Amniotic stem cell (primary cell): ENCODE results near the gene NMRK2.
"Not testable (repeated sequence)": the region's sequence is repeated elsewhere in the genome, so short reads cannot be mapped to it uniquely, and the experiment has no call there.

ENCODE experiments used
- DNase-seq: peaks from one replicate; lab custom pipeline; 2025; lab: John Stamatoyannopoulos, UW

NMRK2 gene, protein sequence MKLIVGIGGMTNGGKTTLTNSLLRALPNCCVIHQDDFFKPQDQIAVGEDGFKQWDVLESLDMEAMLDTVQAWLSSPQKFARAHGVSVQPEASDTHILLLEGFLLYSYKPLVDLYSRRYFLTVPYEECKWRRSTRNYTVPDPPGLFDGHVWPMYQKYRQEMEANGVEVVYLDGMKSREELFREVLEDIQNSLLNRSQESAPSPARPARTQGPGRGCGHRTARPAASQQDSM

DNA sequence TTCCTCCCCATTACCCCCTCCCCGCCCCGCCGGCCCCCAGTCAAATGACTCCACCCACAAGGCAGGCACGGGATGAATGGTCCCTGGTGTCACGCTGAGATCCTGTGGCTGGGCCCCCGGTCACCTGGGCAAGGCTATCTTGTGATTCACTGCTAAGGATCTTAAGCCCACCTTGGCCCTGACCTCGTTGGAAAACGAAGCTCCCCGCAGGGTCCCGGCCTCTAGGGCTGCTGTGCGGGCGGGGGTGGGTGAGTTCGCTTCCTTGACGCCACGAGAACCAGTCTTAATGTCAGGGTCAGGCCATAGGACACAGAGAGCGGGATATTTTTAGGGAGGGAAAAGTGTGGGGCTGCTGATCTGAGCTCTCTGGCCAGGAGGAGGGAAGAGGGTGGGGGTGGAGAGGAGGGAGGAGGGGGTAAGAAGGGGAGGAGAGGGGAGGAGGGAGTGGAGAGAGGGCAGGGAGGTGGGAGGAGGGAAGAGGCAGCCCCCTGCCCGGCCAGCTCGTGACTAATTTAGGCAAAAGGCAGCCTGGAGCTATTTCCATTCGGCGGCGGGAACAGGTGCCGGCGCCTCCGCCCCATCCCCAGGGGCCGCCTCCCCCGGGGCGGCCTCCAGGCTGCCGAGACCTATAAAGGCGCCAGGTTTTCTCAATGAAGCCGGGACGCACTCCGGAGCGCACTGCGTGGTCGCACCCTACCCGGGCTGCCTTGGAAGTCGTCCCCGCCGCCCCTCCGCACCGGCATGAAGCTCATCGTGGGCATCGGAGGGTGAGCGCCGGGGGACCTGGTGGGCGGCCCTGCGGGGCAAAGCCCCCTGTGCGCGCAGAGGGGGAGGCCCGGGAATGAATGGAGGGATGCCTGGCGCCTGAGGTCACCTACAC is at the start of gene NMRK2:
NMRK2 (plus strand) TSS at position 139 of the 880 bp plus-strand sequence; CDS start at position 742, 603 bp downstream.
- DNase-seq = no peak

DNA sequence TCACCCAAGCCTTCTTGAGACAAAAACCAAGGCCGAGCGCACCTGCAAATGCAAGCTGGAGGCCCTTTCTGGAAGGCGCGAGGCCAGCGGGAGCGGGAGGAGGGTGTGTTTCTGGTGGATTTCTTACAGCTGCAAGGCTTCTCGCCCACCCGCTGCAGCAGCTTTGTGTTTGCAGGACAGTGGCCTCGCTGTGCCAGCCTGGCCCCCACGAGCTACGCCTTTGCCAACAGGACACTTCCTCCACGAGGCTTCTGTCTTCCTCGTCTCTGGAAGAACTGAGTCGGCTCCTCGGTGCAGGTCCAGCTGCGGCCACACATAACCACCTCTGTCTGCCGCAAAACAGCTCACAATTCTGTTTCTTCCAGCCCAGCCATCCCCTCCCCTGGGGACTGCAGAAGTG is 42.3 kb upstream of the NMRK2 start:
- DNase-seq = no peak

DNA sequence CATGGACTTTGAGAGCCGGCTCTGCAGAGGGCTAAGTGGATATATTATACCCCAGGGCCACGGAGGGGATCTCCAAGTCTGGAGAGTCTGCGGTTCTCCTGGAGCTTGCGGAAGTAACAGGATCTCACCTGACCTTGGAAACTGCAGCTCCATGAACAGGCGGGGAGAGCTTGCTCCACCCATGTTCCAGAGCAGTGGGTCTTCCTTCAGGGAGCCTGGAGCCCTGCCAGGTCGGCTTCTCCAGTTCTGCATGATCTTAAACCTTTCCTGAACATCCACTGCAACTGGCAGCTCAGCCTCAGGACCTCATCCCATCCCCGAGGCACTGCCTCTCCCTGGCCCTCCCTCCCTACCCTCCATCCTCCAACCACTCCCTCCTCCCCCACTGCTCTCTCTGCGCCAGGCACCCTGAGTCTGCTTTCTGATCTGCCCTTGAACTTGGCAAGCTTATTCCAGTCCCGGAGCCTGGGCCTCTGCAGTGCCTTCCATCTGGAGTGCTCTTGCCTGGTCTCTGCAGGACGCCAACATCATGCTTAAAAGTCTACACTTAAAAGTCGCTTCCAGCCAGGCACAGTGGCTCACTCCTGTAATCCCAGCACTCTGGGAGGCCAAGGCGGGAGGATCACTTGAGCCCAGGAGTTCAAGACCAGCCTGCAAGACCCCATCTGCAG is 39.2 kb upstream of the NMRK2 start:
- no peak for DNase-seq

DNA sequence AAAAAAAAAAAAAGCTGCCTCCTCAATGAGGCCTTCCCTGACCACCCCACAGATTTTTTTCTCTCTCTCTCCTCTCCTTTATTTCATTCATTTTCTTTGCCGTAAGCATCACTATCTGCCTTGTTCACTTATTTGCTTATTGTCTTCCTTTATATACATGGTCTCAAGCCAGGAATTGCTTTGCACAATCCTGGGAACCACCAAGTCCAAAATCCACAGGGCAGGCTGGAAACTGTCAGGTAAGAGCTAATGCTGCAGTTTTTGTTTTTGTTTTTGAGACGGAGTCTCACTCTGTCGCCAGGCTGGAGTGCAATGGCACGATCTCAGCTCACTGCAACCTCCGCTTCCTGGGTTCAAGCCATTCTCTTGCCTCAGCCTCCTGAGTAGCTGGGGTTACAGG is 37.9 kb upstream of the NMRK2 start:
- not testable (repeated sequence) for DNase-seq

DNA sequence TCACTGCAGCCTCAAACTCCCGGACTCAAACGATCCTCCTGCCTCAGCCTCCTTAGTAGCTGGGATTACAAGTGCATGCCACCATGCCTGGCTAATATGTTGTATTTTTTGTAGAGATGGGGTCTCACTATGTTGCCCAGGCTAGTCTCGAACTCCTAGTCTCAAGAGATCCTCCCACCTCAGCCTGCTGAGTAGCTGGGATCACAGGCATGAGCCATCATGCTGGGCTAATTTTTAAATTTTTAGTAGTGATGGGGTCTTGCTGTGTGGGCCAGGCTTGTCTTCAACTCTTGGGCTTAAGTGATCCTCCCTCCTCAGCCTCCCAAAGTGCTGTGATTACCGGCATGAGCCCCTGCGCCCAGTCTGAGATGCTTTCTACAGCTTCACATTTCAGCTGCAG is 37.1 kb upstream of the NMRK2 start:
- no peak for DNase-seq

DNA sequence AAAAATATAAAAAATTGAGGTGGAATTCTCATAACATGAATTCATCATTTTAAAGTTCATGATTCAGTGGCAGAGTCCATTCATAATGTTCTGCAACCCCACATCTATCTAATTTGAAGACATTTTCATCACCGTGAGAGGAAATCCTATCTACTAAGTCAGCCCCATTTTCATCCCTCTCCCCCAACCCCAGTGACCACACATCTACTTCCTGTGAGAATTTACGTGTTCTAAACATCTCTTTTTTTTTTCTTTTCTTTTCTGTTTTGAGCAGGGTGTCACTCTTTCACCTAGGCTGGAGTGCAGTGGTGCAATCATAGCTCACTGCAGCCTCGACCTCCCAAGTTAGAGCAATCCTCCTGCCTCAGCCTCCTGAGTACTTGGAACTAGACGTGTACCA is 34.9 kb upstream of the NMRK2 start:
- DNase-seq = no peak

DNA sequence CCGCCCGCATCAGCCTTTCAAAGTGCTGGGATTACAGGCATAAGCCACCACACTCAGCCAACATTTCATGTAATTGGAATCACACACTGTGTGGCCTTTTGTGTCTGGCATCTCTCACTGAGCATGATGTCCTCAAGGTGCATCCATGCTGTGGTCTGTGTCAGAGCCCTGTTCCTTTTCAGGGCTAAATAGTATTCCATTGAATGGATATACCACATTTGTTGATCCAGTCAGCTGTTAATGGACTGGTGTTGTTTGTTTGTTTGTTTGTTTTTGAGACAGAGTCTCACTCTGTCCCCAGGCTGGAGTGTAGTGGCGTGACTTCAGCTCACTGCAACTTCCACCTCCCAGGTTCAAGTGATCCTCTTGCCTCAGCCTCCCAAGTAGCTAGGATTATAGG is 34.4 kb upstream of the NMRK2 start:
- DNase-seq = no peak

DNA sequence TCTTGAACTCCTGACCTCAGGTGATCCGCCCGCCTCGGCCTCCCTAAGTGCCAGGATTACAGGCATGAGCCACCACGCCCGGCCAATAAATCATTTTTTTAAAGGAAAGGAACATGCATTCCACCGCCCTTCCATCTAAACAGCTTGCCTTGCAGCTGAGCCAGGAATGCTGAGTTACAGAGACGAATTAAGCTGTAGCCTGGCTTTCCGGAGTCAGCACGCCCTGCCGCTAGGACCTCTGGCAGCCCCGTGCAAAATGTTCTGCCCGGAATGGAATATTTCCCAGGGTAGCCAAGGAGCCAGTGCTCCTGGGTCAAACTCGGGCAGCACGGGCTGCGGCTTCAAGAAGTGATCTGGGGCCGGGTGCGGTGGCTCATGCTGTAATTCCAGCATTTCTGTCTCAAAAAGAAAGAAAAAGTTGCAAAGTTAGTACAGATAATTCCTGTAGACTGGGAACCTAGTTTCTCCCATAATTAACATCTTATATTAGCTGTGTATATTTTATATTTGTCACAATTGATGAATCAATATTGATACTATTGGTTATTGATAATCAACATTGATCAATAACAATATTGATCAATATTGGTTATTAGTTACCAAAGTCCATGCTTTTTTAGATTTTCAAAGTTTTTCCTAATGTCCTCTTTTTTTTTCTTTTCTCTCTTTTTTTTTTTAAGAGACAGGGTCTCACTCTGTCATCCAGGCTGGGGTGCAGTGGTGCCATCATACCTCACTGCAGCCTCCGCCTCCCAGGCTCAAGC is 33.2 kb upstream of the NMRK2 start:
- DNase-seq = no peak

DNA sequence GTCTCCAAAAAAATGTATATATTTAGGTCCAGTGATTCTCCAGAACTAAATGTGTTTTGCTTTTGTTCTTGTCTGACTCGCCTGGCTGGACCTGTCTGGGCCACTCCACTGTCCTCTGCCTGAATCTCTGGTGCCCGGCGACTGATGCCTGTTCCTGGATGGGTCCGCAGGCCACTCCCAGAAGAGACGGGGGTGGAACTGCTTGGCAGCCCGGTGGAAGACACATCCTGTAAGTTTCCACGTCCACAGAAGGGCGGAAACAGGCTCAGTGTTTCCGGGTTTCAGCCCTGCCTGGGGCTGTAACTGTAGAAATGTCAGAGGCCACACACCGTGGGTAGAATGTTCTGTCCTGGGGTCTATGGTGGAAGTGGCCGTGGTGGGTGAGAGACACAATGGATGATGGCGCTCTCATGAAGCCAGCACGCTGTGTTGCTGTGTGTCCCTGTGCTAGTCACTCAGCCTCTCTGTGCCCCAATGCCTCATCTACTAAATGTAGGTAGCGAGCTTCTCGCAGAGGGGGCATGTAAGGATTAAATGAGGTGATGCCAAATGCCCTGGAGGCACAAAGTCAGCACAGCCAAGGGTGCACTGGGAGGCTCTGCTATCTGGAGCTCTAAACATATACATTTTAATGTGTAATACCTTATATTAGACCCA is 30.4 kb upstream of the NMRK2 start:
- no peak for DNase-seq

DNA sequence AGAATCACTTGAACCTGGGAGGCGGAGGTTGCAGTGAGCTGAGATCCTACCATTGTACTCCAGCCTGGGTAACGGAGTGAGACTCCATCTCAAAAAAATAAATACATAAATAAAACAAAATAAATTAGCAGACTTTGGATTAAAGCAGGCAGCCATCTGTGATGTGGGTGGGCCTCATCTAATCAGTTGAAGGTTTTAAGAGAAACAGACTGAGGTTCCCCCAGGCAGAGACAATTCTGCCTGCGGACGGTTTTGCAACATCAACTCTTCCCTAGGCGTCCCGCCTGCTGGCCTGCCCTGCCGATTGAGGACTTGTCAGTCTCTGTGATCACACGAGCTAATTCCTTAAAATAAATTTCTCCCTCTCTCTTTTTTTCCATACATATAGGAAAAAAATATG is 28.6 kb upstream of the NMRK2 start:
- no peak for DNase-seq

DNA sequence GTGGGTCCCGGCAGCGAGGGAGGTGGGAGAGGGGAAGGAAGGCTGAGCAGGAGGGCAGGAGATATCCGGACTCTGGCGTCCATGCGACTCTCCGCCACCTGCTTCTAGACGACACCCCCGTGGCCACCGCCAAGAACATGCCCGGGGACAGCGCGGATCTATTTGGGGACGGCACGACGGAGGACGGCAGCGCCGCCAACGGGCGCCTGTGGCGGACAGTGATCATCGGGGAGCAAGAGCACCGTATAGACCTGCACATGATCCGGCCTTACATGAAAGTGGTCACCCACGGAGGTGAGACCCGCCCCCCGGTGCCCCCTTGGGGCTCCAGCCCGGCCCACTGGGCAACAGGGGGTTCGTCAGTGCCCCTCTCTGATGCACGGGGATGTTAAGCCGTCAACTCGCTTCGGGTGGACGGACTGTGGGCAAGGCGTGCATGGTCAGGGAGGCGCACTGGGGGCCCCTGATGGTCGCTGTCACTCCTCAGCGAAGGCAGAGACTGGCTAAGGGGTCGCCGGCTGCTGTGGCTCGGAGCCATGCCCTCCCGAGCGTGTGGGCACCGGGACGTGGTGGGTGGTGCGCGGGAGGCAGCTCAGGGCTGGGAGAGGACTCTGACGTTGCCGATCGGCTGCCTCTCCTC is 25.1 kb upstream of the NMRK2 start:
- DNase-seq = no peak

DNA sequence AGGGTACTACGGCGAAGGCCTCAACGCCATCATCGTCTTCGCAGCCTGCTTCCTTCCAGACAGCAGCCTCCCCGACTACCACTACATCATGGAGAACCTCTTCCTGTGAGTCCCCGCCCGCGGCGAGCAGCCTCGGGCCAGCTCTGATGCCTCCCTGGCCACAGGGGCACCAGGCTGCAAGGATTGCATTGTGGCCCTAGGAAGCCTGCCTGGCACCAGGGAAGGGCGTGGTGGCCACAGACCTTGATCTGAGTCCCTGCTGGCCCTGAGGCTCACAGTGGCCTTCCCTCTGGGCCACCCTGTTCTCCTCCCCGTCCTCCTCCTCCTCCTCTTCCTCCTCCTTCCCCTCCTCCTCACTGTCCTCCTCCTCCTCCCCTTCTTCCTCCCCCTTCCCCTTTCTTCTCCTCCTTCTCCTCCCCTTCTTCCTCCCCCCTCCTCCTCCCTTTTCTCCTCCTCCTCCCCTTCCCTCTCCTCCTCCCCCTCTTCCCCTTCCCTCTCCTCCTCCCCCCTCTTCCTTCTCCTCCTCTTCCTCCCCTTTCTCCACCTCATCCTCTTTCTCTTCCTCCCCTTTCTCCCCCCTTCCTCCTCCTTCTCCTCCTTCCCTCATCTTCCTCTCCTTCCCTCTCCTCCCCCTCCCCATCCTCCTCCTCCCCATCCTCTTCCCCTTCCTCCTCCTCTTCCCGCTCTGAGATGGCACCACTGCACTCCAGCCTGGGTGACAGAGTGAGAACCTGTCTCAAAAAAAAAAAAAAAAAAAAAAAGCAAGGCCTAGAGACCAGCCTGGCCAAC is 24.4 kb upstream of the NMRK2 start:
- no peak for DNase-seq

DNA sequence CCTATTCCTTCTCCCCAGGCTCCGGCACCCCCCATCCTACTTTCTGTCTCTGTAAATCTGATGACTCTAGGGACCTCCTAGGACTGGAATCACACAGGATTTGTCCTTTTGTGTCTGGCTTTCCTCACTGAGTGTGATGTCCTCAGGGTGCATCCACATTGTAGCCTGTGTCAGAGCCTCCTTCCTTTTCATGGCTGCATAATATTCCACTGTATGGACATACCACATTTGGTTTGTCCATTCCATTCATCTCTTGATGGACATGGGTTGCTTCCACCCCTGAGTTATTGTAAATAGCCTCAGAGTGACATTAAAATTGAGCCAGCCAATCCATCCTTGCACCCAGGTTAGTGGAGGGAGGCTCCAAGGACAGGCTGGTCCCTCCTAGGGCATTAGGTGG is 22.8 kb upstream of the NMRK2 start:
- no peak for DNase-seq

DNA sequence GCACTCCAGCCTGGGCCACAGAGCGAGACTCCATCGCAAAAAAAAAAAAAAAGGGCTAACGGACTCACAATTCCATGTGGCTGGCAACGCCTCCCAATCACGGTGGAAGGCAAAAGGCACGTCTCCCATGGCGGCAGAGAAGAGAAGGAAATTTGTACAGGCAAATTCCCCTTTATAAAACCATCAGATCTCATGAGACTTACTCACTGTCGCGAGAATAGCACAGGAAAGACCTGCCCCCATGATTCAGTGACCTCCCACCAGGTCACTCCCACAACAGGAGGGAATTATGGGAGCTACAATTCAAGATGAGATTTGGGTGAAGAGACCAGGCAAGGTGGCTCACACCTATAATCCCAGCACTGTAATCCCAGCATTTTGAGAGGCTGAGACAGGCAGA is 18.7 kb upstream of the NMRK2 start:
- DNase-seq = no peak

DNA sequence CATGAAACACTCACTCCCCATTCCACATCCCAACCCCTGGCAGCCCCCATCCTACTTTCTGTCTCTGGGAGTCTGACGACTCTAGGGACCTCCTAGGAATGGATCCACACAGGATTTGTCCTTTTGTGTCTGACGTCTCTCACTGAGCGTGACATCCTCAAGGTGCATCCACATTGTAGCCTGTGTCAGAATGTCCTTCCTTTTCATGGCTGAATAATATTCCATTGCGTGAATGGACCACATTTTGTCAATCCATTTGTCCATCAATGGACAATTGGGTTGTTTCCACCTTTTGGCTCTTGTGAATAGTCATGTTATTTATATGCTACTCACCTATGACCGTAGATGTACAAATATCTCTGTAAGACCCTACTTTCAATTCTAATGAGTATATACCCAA is 16.8 kb upstream of the NMRK2 start:
- DNase-seq = no peak

DNA sequence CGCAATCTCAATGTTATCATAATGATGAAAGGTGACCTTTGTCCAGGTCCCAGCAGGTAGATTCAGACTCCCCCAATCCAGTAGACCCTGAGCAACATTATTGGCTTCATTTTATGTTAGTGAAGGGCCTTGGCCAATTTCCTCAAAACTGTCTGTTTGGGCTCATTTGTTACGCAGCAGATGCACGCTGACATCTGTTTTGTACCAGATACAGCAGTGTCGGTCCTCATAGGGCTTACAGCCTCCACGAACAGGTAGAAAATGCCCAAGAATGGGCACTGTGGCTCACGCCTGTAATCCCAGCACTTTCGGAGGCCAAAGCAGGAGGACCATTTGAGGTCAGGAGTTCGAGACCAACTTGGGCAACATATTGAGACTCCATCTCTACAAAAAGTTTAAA is 13.1 kb upstream of the NMRK2 start:
- DNase-seq = no peak

DNA sequence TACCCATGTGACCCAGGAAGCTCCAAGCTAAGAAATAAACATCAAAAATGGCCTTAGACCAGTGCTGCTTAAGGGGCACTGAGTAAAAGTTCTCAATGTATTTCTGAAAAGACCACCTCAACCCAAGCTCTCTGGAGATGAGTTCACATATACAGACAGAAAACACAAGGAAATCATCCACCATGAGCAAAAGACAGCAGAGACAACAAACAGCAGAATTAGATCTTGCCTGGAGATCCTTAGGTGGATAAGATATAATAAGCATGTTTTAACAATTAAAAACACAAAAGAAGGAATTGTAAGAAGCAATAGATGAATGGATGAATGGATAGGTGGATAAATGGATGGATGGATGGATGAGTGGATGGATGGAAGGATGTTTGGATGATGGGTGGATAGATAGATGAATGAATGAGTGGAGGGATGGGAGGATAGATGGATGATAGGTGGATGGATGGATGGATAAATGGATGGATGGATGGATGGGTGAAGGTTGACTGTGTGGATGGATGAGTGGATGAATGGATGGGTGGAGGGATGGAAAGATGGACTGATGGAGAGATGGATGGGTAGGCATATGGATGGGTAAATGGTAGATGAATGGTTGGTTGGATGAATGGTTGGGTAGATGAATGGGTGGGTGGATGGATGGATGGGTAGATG is 9.6 kb upstream of the NMRK2 start:
- no peak for DNase-seq

DNA sequence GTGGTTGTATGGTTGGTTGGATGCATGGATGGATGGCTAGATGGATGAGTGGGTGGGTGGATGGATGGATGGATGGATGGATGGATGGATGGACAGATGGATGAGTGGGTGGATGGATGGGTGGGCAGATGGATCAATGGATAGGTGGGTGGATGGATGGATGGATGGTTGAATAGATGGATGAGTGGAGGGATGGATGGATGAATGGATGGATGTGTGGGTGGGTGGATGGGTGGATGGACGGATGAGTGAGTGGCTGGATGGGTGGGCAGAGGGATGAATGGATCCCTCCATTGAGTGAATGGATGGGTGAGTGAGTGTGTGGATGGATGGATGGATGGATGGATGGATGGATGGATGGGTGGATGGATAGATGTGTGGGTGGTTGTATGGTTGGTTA is 9.0 kb upstream of the NMRK2 start:
- DNase-seq = no peak

DNA sequence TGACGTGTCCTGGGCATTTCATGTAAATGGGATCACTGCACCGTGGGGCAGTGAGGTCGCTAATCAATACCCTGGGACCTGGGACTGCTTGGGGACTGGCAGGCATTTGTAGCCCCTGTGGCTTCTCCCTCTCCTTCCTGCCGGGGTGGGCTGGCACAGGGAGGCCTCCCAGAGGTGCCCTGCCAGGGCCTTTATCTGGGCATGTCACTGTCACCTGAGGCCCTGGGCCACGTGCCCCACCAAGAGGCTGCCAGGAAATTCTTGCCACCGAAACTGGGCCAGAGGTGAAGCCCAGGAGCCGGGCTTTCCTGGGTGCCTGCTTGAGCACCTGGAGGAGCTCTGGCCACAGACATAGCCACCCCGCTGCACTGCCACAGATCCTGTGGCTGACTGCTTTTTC is 1.8 kb upstream of the NMRK2 start:
- no peak for DNase-seq
